HepG2 (cell line): ENCODE data around the gene HRH3. TPM values are rescaled to one million over a fixed set of nuclear protein-coding genes. Genes with fewer than 3 reads are reported as not detected.

Experiments used
- CSRNP1 ChIP-seq: sonication (generic); formaldehyde crosslinking; IDR thresholded peaks from 2 replicates; pipeline ENCODE4 v1.8.1; 2023; ENCODE audit warnings: mild to moderate bottlenecking, missing genetic modification reagents
- DNMT1 ChIP-seq: sonication (generic); formaldehyde crosslinking; IDR thresholded peaks from 2 replicates; pipeline ENCODE4 v1.5.1; 2020; ENCODE audit warnings: mild to moderate bottlenecking, missing genetic modification reagents
- HMG20B ChIP-seq: conservative IDR thresholded peaks from 2 replicates; pipeline ENCODE4 v1.6.1; 2016; ENCODE audit warnings: missing genetic modification reagents, missing compliant biosample characterization
- HOXA3 ChIP-seq: sonication (generic); formaldehyde crosslinking; IDR thresholded peaks from 2 replicates; pipeline ENCODE4 v1.5.0; 2020; ENCODE audit warnings: missing genetic modification reagents
- JUND ChIP-seq: sonication (generic); formaldehyde crosslinking; IDR thresholded peaks from 2 replicates; pipeline ENCODE4 v1.8.0; 2022; ENCODE audit warnings: mild to moderate bottlenecking, missing genetic modification reagents
- KAT2B ChIP-seq: fragments of 150-350 bp; IDR thresholded peaks from 2 replicates; pipeline ENCODE4 v1.6.1; 2014; ENCODE audit warnings: low read depth, low read length, borderline replicate concordance
- KLF12 ChIP-seq: sonication (generic); formaldehyde crosslinking; IDR thresholded peaks from 2 replicates; pipeline ENCODE4 v1.4.0; 2020; ENCODE audit warnings: missing genetic modification reagents, borderline replicate concordance
- MIER2 ChIP-seq: IDR thresholded peaks from 2 replicates; pipeline ENCODE4 v1.6.1; 2016; ENCODE audit warnings: missing biosample characterization, missing genetic modification reagents
- MTF2 ChIP-seq: sonication (generic); formaldehyde crosslinking; IDR thresholded peaks from 2 replicates; pipeline ENCODE4 v1.5.0; 2020; ENCODE audit warnings: missing genetic modification reagents, borderline replicate concordance
- MXI1 ChIP-seq: IDR thresholded peaks from 3 replicates; pipeline ENCODE4 v1.6.1; 2012; ENCODE audit warnings: low read depth, low read length, inconsistent platforms, borderline replicate concordance
- MYPOP ChIP-seq: sonication (generic); formaldehyde crosslinking; IDR thresholded peaks from 2 replicates; pipeline ENCODE4 v1.8.1; 2023; ENCODE audit warnings: mild to moderate bottlenecking, moderate library complexity, missing genetic modification reagents
- POLR2G ChIP-seq: fragments of 200-400 bp; formaldehyde crosslinking; IDR thresholded peaks from 2 replicates; pipeline ENCODE4 v1.6.1; 2018; ENCODE audit warnings: mild to moderate bottlenecking, low read depth, low read length, moderate library complexity
- SAP130 ChIP-seq: IDR thresholded peaks from 2 replicates; pipeline ENCODE4 v1.6.1; 2016; ENCODE audit warnings: low read depth
- SETDB1 ChIP-seq: sonication (generic); formaldehyde crosslinking; IDR thresholded peaks from 2 replicates; pipeline ENCODE4 v1.5.1; 2020; ENCODE audit warnings: missing genetic modification reagents, mild to moderate bottlenecking, borderline replicate concordance
- ZC3H13 ChIP-seq: sonication (generic); formaldehyde crosslinking; IDR thresholded peaks from 2 replicates; pipeline ENCODE4 v1.8.1; 2023; ENCODE audit warnings: mild to moderate bottlenecking, missing genetic modification reagents, moderate library complexity
- ZMAT5 ChIP-seq: sonication (generic); formaldehyde crosslinking; IDR thresholded peaks from 2 replicates; pipeline ENCODE4 v1.5.0; 2020; ENCODE audit warnings: mild to moderate bottlenecking, low read depth, missing genetic modification reagents, borderline replicate concordance
- ZNF205 ChIP-seq: IDR thresholded peaks from 2 replicates; pipeline ENCODE4 v1.6.1; 2018; ENCODE audit warnings: missing biosample characterization, missing genetic modification reagents
- ZNF256 ChIP-seq: sonication (generic); formaldehyde crosslinking; conservative IDR thresholded peaks from 2 replicates; pipeline ENCODE4 v1.4.0; 2020; ENCODE audit warnings: missing genetic modification reagents
- ZNF644 ChIP-seq: IDR thresholded peaks from 2 replicates; pipeline ENCODE4 v1.6.1; 2016; ENCODE audit warnings: low read depth
- ZNF646 ChIP-seq: sonication (generic); formaldehyde crosslinking; IDR thresholded peaks from 2 replicates; pipeline ENCODE4 v1.9.0; 2021; ENCODE audit warnings: mild to moderate bottlenecking, missing genetic modification reagents
- ZNF747 ChIP-seq: sonication (generic); formaldehyde crosslinking; IDR thresholded peaks from 2 replicates; pipeline ENCODE4 v1.8.1; 2023; ENCODE audit warnings: missing genetic modification reagents, mild to moderate bottlenecking, borderline replicate concordance
- ZNF891 ChIP-seq: sonication (generic); formaldehyde crosslinking; IDR thresholded peaks from 2 replicates; pipeline ENCODE4 v1.5.0; 2020; ENCODE audit warnings: mild to moderate bottlenecking, missing genetic modification reagents
- polyA plus RNA-seq, 8 experiments: library from polyadenylated mRNA; depleted of rRNA in 3 of 8; stranded (reverse) in 7 of 8; unstranded in 1 of 8; fragments of >200 nt; fragmentation: Illumina TruSeq in 4 of 8; extraction: Trizol in 4 of 8; gene quantifications; 2 replicates each; pipeline versions ENCODE4 v1.2.1 to v1.2.3, GENCODE V29; 2011 to 2016; ENCODE audit warnings: low read depth in 4 of 8, missing spikeins in 1 of 8, mixed read lengths in 1 of 8; ENCODE audit not compliant: insufficient read depth in 1 of 8
- total RNA-seq, 5 experiments: library from RNA; depleted of rRNA; stranded (reverse); fragments of >200 nt; fragmentation: Illumina TruSeq; extraction: Trizol; gene quantifications; 2 replicates each; pipeline ENCODE4 v1.2.3, GENCODE V29; 2016; ENCODE audit warnings: low read depth in 1 of 5

Gene HRH3
- total and polyA plus RNA-seq, 2 of the 13 experiments (the other 11 are each of a cell fraction or from before 2014, with no cell fraction given) = 0.18 TPM; not detected in 1

- no peak for TF ChIP-seq ZNF646
- no peak; the same call in 1 of the 2 replicates for TF ChIP-seq MYPOP (CRISPR knock-in tag)
- no peak for TF ChIP-seq CSRNP1 (CRISPR knock-in tag)
- no peak for TF ChIP-seq KAT2B
- TF ChIP-seq ZC3H13 = peak; percentile 80; the same call in 1 of the 2 replicates
- TF ChIP-seq JUND (CRISPR knock-in tag) = no peak
- peak; percentile 88; the same call in 2 of the 3 replicates for TF ChIP-seq MXI1
- no peak for TF ChIP-seq ZMAT5
- TF ChIP-seq SETDB1 (CRISPR knock-in tag) = no peak
- no peak for TF ChIP-seq ZNF256
- no peak for TF ChIP-seq DNMT1 (CRISPR knock-in tag)
- 0 out of 2 replicates have a peak, but pooled peaks have one; percentile 42 for TF ChIP-seq ZNF205 (CRISPR knock-in tag)
- no peak for TF ChIP-seq KLF12 (CRISPR knock-in tag)
- peak; percentile 90; the same call in 1 of the 2 replicates for TF ChIP-seq MTF2 (CRISPR knock-in tag)
- no peak for TF ChIP-seq ZNF747 (CRISPR knock-in tag)
- TF ChIP-seq SAP130 = peak; percentile 88
- 0 out of 2 replicates have a peak, but pooled peaks have one; percentile 35 for TF ChIP-seq HMG20B
- TF ChIP-seq POLR2G = no peak
- TF ChIP-seq ZNF644 (CRISPR knock-in tag) = no peak
- TF ChIP-seq MIER2 (CRISPR knock-in tag) = peak; percentile 94
- TF ChIP-seq ZNF891 = peak; percentile 67; the same call in 1 of the 2 replicates
- peak; percentile 64 for TF ChIP-seq HOXA3
Observed at GRCh38 chr20:62219992-62220665, at the start of gene HRH3 (continued).
